ENCODE results near the gene DYNLRB1. TPM values are rescaled to one million over a fixed set of nuclear protein-coding genes. Genes with fewer than 3 reads are reported as not detected.

DYNLRB1 gene
- total and polyA plus RNA-seq, 2 donors (not counting 1 experiment from before 2014, with no cell fraction given) = 107 to 352 TPM

DNA sequence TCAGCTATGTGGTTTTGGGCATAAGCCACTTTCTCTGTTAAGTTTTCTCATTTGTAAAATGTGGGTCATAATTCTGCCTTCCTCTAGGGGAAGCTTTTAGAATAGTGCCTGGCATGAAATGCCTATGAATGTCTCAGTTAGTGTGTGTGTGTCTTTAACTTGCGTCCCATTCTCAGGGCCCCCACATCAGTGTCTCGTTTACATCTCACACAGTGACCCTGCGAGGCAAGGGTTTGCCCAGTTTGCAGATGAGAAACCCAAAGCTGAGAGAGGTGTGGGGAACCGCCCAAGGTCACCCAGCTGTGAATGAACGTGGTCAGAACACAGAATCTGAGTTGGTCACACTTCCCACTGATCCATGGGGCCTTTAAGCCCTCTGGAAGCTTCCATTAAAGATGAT lies 14.1 kb downstream of the DYNLRB1 start:
- H2AFZ ChIP-seq (ENCODE audit: low read length) = no peak overlapping the region
- no peak overlapping the region for H3K27ac ChIP-seq (ENCODE audit: insufficient read depth, low read length)
- no peak overlapping the region for H3K4me2 ChIP-seq (ENCODE audit: extremely low read depth, insufficient read depth, low read length)
- H4K20me1 ChIP-seq (ENCODE audit: control insufficient read depth, extremely low read depth, insufficient read depth, low read length) = no peaks in the 10 kb centered on the region
- TF ChIP-seq EZH2 (IDR thresholded peaks at IDR 0.05; ENCODE audit: low read length, missing control alignments) = no peak
- TF ChIP-seq, protein P1, sequence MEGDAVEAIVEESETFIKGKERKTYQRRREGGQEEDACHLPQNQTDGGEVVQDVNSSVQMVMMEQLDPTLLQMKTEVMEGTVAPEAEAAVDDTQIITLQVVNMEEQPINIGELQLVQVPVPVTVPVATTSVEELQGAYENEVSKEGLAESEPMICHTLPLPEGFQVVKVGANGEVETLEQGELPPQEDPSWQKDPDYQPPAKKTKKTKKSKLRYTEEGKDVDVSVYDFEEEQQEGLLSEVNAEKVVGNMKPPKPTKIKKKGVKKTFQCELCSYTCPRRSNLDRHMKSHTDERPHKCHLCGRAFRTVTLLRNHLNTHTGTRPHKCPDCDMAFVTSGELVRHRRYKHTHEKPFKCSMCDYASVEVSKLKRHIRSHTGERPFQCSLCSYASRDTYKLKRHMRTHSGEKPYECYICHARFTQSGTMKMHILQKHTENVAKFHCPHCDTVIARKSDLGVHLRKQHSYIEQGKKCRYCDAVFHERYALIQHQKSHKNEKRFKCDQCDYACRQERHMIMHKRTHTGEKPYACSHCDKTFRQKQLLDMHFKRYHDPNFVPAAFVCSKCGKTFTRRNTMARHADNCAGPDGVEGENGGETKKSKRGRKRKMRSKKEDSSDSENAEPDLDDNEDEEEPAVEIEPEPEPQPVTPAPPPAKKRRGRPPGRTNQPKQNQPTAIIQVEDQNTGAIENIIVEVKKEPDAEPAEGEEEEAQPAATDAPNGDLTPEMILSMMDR (conservative IDR thresholded peaks at IDR 0.05 in 1 of 2, IDR thresholded peaks at IDR 0.05 in 1 of 2; ENCODE audit: low read depth in 1 of 2, low read length in 2 of 2) = no peak
- H3K4me3 ChIP-seq (replicated peaks in 1 of 4; ENCODE audit: control extremely low read depth in 1 of 4, insufficient read depth in 1 of 4, low read depth in 3 of 4, low read length in 4 of 4) = no peak overlapping the region
- peaks cover 14% of the 10 kb centered on the region for H3K4me1 ChIP-seq (ENCODE audit: control insufficient read depth, extremely low read depth, insufficient read depth, low read length)
- no peak for DNase-seq (ENCODE audit: low read depth in 2 of 2)
- no peak overlapping the region for H3K9ac ChIP-seq (ENCODE audit: insufficient read depth, low read length)
- peaks cover 27% of the 10 kb centered on the region for H3K79me2 ChIP-seq (ENCODE audit: control insufficient read depth, insufficient read depth, low read length)
- H3K36me3 ChIP-seq (ENCODE audit: control insufficient read depth, insufficient read depth, low read length) = peaks cover 33% of the 10 kb centered on the region
- H3K9me3 ChIP-seq (ENCODE audit: control insufficient read depth, insufficient read depth, low read depth, low read length) = no peaks in the 10 kb centered on the region
- H3K27me3 ChIP-seq (ENCODE audit: control insufficient read depth, insufficient read depth, low read length) = no peaks in the 10 kb centered on the region

DNA sequence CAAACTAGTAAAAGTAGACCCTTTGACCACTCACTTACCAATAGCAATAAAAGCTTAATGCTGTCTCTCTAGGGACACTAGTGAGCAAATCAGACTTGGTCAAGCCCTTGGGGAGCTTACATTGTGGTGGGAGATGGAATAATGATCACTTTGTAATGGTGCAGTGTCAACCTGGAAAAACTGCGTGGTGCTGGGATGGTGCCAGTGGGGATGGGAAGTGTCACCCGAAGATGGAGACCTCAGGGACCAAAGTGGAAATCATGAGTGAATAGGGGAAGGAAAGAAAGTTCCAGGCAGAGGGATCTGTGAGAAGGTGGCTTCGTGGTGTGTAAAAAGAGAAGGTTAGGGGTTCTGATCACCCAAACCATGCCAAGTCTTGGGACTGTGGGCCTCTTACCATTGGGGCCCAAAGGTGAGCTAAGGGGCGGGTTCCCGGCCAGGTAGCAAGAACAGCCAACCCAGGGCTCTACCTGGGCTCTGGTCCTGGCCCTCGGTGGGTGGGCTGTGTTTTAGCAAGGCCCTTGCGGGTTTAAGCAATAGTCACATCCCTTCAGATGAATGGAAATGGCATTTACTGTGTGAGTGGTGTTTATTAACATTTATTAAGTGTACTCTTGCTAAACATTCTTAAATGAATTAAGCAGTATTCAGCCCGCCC lies 15.5 kb downstream of the DYNLRB1 start:
- no peak for DNase-seq (ENCODE audit: low read depth in 2 of 2)
- H2AFZ ChIP-seq (ENCODE audit: low read length) = no peak overlapping the region
- peaks cover 41% of the 10 kb centered on the region for H3K36me3 ChIP-seq (ENCODE audit: control insufficient read depth, insufficient read depth, low read length)
- H3K27ac ChIP-seq (ENCODE audit: insufficient read depth, low read length) = no peak overlapping the region
- TF ChIP-seq, protein P1 (conservative IDR thresholded peaks at IDR 0.05 in 1 of 2, IDR thresholded peaks at IDR 0.05 in 1 of 2; ENCODE audit: low read depth in 1 of 2, low read length in 2 of 2) = no peak
- no peak for TF ChIP-seq EZH2 (IDR thresholded peaks at IDR 0.05; ENCODE audit: low read length, missing control alignments)
- H3K9me3 ChIP-seq (ENCODE audit: control insufficient read depth, insufficient read depth, low read depth, low read length) = no peaks in the 10 kb centered on the region
- no peak overlapping the region for H3K9ac ChIP-seq (ENCODE audit: insufficient read depth, low read length)
- peaks cover 3% of the 10 kb centered on the region for H3K4me1 ChIP-seq (ENCODE audit: control insufficient read depth, extremely low read depth, insufficient read depth, low read length)
- no peak overlapping the region for H3K4me3 ChIP-seq (replicated peaks in 1 of 4; ENCODE audit: control extremely low read depth in 1 of 4, insufficient read depth in 1 of 4, low read depth in 3 of 4, low read length in 4 of 4)
- H3K4me2 ChIP-seq (ENCODE audit: extremely low read depth, insufficient read depth, low read length) = no peak overlapping the region
- H3K27me3 ChIP-seq (ENCODE audit: control insufficient read depth, insufficient read depth, low read length) = no peaks in the 10 kb centered on the region
- no peaks in the 10 kb centered on the region for H4K20me1 ChIP-seq (ENCODE audit: control insufficient read depth, extremely low read depth, insufficient read depth, low read length)
- peaks cover 25% of the 10 kb centered on the region for H3K79me2 ChIP-seq (ENCODE audit: control insufficient read depth, insufficient read depth, low read length)

DNA sequence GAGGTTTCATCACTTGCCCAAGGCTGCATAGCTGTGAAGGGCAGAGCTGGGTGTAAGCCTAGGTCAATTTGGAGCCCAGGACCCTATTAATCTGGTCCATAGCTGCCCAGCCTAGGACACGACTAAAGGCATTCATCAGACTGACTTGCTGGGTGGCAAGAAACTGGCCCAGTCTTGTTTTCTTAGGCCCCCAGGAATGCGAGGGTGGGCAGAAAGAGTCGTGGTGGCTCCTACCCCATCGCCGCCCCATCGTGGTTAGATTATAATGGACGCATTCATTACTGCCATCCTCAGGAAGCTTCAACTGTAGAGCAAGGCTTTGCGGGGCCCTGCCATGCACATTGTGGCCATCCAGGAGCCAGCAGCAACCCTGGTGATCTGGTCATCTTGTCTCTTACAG lies 16.1 kb downstream of the DYNLRB1 start:
- DNase-seq (ENCODE audit: low read depth in 2 of 2) = no peak
- Histone ChIP-seq H3K79me2 (ENCODE audit: control insufficient read depth, insufficient read depth, low read length) (peaks cover 21% of the 10 kb centered on the region), H3K27ac (ENCODE audit: insufficient read depth, low read length) (no peak overlapping the region), H3K4me3 (replicated peaks in 1 of 4; ENCODE audit: control extremely low read depth in 1 of 4, insufficient read depth in 1 of 4, low read depth in 3 of 4, low read length in 4 of 4) (no peak overlapping the region), H3K4me1 (ENCODE audit: control insufficient read depth, extremely low read depth, insufficient read depth, low read length) (no peaks in the 10 kb centered on the region), H3K4me2 (ENCODE audit: extremely low read depth, insufficient read depth, low read length) (no peak overlapping the region), H3K36me3 (ENCODE audit: control insufficient read depth, insufficient read depth, low read length) (peaks cover 39% of the 10 kb centered on the region), H2AFZ (ENCODE audit: low read length) (no peak overlapping the region), H3K9me3 (ENCODE audit: control insufficient read depth, insufficient read depth, low read depth, low read length) (no peaks in the 10 kb centered on the region), H3K27me3 (ENCODE audit: control insufficient read depth, insufficient read depth, low read length) (no peaks in the 10 kb centered on the region), H3K9ac (ENCODE audit: insufficient read depth, low read length) (no peak overlapping the region), H4K20me1 (ENCODE audit: control insufficient read depth, extremely low read depth, insufficient read depth, low read length) (no peaks in the 10 kb centered on the region)
- TF ChIP-seq, protein P1 (conservative IDR thresholded peaks at IDR 0.05 in 1 of 2, IDR thresholded peaks at IDR 0.05 in 1 of 2; ENCODE audit: low read depth in 1 of 2, low read length in 2 of 2) = no peak
- no peak for TF ChIP-seq EZH2 (IDR thresholded peaks at IDR 0.05; ENCODE audit: low read length, missing control alignments)

Measured in fibroblast of lung (primary cell).